ENCODE measurements around the gene JAM2. TPM values are rescaled to one million over a fixed set of nuclear protein-coding genes. Genes with fewer than 3 reads are reported as not detected.

The JAM2 gene
- total RNA-seq, 1 experiment from 2014 or later, result 0.15 TPM

DNA sequence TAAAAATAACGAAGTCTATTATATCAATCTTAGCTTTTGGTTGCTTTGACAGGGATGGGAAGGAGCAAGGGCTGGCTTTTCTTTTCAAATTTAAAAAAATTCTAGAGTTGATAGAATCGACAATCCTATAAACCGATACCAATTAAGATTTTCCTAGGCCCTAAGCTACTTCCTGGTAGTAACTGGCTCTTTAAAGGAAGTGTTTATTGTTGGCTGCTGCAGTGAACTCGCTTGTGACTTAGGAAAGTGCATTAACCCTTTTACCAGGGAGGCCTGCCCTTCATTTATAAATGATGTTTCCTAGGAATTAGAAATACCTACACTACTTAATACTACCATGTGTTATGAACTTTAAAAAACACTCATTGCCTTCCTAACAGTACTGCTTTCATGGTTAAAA lies 62.5 kb downstream of the JAM2 start:
- Histone ChIP-seq H3K27ac (ENCODE audit: low read depth, low read length) (no peak overlapping the region), H3K9me3 (ENCODE audit: control insufficient read depth in 1 of 2, insufficient read depth in 1 of 2, low read depth in 1 of 2, low read length in 2 of 2) (no peaks in the 10 kb centered on the region), H3K36me3 (ENCODE audit: control insufficient read depth in 1 of 2, insufficient read depth in 2 of 2, low read length in 2 of 2) (no peaks in the 10 kb centered on the region), H3K79me2 (ENCODE audit: insufficient read depth, low read length) (no peaks in the 10 kb centered on the region), H3K4me2 (ENCODE audit: low read length) (no peak overlapping the region), H3K27me3 (ENCODE audit: insufficient read depth, low read length) (no peaks in the 10 kb centered on the region), H2AFZ (ENCODE audit: low read depth, low read length, poor library complexity, severe bottlenecking) (no peak overlapping the region), H3K9me2 (ENCODE audit: insufficient read depth) (no peaks in the 10 kb centered on the region), H4K20me1 (ENCODE audit: insufficient read depth) (no peaks in the 10 kb centered on the region), H3K9ac (ENCODE audit: low read length) (no peak overlapping the region), H3K4me1 (ENCODE audit: control insufficient read depth in 1 of 2, insufficient read depth in 2 of 2, low read length in 2 of 2) (no peaks in the 10 kb centered on the region), H3K4me3 (replicated peaks in 1 of 2; ENCODE audit: low read depth in 1 of 2, low read length in 2 of 2) (no peak overlapping the region)
- ChIA-PET POLR2A (no interaction called here), RAD21 (ENCODE audit: low non-redundant PET in 1 of 2, low total read pairs in 2 of 2, uncharacterized antibody in 2 of 2, unreplicated experiment in 2 of 2) (no interaction called here), CTCF (no interaction called here)
- DNase-seq (ENCODE audit: low read depth, low spot score) (no peak), ATAC-seq (no peak)
- no TSS peak for BruUV-seq (replicated peaks)
- intact Hi-C loops (cut with micrococcal nuclease), result no loop called here
- TF ChIP-seq JUND (IDR thresholded peaks at IDR 0.05) (no peak), RAD21 (IDR thresholded peaks at IDR 0.05; ENCODE audit: low read depth) (no peak), ZNF274 (IDR thresholded peaks at IDR 0.05; ENCODE audit: low read depth, low read length) (no peak), POLR2AphosphoS5 (IDR thresholded peaks at IDR 0.05; ENCODE audit: low read depth, low read length) (no peak), EZH2 (IDR thresholded peaks at IDR 0.05) (no peak), ELF1 (IDR thresholded peaks at IDR 0.05; ENCODE audit: borderline replicate concordance, low read depth) (no peak), EGR1 (IDR thresholded peaks at IDR 0.05; ENCODE audit: low read depth) (no peak), EZH2phosphoT487 (IDR thresholded peaks at IDR 0.05; ENCODE audit: borderline replicate concordance) (no peak), CBX3 (IDR thresholded peaks at IDR 0.05; ENCODE audit: low read depth) (no peak), REST (IDR thresholded peaks at IDR 0.05; ENCODE audit: low read depth) (no peak), SIN3A (IDR thresholded peaks at IDR 0.05; ENCODE audit: low read depth) (no peak), TCF7L2 (IDR thresholded peaks at IDR 0.05; ENCODE audit: borderline replicate concordance, extremely low read depth, insufficient read depth, insufficient read length) (no peak), ZFX (IDR thresholded peaks at IDR 0.05) (no peak), CTCF (IDR thresholded peaks at IDR 0.05 in 2 of 3, conservative IDR thresholded peaks at IDR 0.05 in 1 of 3; ENCODE audit: borderline replicate concordance in 1 of 3, insufficient read depth in 1 of 3, low read depth in 2 of 3, low read length in 2 of 3) (no peak)
- TF ChIP-seq, protein P1, sequence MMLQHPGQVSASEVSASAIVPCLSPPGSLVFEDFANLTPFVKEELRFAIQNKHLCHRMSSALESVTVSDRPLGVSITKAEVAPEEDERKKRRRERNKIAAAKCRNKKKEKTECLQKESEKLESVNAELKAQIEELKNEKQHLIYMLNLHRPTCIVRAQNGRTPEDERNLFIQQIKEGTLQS (IDR thresholded peaks at IDR 0.05), result no peak
- TF ChIP-seq, protein P2, sequence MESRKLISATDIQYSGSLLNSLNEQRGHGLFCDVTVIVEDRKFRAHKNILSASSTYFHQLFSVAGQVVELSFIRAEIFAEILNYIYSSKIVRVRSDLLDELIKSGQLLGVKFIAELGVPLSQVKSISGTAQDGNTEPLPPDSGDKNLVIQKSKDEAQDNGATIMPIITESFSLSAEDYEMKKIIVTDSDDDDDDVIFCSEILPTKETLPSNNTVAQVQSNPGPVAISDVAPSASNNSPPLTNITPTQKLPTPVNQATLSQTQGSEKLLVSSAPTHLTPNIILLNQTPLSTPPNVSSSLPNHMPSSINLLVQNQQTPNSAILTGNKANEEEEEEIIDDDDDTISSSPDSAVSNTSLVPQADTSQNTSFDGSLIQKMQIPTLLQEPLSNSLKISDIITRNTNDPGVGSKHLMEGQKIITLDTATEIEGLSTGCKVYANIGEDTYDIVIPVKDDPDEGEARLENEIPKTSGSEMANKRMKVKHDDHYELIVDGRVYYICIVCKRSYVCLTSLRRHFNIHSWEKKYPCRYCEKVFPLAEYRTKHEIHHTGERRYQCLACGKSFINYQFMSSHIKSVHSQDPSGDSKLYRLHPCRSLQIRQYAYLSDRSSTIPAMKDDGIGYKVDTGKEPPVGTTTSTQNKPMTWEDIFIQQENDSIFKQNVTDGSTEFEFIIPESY (IDR thresholded peaks at IDR 0.05; ENCODE audit: extremely low read depth, insufficient replicate concordance, low read length), result no peak

Data from HCT116 (cell line).